Keratinocyte (primary cell): Measurements from ENCODE around the gene STBD1.

Experiments used
- EZH2 ChIP-seq: IDR thresholded peaks from one replicate; pipeline ENCODE4 v1.6.1; 2012; ENCODE audit warnings: inconsistent platforms, mild to moderate bottlenecking, low read length, moderate library complexity
- TF ChIP-seq, protein P1 (sequence below), 3 experiments: IDR thresholded peaks in 1 of 3; conservative IDR thresholded peaks in 1 of 3; optimal IDR thresholded peaks in 1 of 3; 2 replicates in 2 of 3; 3 replicates in 1 of 3; pipeline versions ENCODE3 to v1.5.1; 2011; ENCODE audit warnings: low read length in 3 of 3, mild to moderate bottlenecking in 3 of 3, moderate library complexity in 2 of 3, control low read depth in 1 of 3, inconsistent platforms in 1 of 3; ENCODE audit not compliant: insufficient read depth in 2 of 3; ENCODE audit errors: extremely low read depth in 1 of 3

DNA sequence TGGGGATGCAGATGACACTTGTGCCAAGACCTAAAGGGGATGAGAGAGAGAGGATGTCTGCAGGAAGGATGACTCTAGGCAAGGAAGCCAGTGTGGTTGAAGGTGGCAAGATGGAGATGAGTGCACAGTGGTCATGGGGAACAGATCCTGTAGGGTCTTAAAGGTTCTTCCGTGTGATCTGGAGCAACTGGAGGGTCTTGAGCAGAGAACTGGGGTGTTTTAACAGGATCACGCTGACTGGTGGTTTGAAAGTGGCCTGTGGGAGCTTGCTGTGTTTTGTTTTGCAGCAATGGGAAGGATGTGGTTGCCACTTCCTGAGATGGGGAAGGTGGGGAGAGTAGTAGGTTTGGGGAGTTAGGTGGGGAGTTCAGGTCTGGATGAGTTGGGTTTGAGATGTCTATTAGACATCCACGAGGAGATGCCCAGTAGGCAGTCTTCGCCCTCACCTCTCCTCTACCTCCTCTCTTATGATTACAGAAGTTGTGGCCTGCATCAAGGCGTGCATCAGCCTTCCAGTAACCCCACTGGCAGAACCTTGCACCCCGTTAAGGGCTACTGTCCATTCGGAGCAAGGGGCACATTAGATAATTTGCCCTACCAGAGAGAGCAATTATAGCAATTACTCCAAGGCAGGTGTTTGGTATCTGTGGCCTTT is 1.4 kb upstream of the STBD1 start:
- TF ChIP-seq, protein P1, sequence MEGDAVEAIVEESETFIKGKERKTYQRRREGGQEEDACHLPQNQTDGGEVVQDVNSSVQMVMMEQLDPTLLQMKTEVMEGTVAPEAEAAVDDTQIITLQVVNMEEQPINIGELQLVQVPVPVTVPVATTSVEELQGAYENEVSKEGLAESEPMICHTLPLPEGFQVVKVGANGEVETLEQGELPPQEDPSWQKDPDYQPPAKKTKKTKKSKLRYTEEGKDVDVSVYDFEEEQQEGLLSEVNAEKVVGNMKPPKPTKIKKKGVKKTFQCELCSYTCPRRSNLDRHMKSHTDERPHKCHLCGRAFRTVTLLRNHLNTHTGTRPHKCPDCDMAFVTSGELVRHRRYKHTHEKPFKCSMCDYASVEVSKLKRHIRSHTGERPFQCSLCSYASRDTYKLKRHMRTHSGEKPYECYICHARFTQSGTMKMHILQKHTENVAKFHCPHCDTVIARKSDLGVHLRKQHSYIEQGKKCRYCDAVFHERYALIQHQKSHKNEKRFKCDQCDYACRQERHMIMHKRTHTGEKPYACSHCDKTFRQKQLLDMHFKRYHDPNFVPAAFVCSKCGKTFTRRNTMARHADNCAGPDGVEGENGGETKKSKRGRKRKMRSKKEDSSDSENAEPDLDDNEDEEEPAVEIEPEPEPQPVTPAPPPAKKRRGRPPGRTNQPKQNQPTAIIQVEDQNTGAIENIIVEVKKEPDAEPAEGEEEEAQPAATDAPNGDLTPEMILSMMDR (optimal IDR thresholded peaks at IDR 0.05 in 1 of 3, IDR thresholded peaks at IDR 0.05 in 1 of 3, conservative IDR thresholded peaks at IDR 0.05 in 1 of 3; ENCODE audit: extremely low read depth in 1 of 3, insufficient read depth in 2 of 3, low read length in 3 of 3), result no peak
- TF ChIP-seq EZH2, result no peak
